GM15510 (cell line): ENCODE measurements around the gene BIRC2.

Experiments used
- POLR2A ChIP-seq: IDR thresholded peaks from 3 replicates; pipeline ENCODE4 v1.6.1; 2011; ENCODE audit warnings: borderline replicate concordance; ENCODE audit not compliant: insufficient read length; ENCODE audit errors: extremely low read depth

The BIRC2 gene

DNA sequence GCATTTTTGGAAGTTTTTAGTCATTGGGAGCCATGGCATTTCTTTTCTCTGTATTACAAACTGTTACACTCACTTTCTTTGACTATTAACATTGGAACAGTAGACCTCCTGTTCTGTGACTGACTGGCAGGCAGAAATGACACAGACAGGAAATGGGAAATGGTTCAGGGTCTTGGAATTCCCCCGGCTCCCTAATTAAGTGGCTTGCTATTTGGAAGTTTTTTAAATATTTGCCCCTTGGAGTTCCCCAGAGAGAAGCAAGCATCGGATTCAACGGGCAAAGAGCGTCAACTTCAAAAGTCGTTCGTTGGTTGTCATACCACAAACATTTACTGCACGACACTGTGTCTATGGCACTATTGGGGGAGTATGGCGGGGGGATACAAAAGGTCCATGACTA lies 1.1 kb upstream of the BIRC2 start:
- no peak for TF ChIP-seq POLR2A

DNA sequence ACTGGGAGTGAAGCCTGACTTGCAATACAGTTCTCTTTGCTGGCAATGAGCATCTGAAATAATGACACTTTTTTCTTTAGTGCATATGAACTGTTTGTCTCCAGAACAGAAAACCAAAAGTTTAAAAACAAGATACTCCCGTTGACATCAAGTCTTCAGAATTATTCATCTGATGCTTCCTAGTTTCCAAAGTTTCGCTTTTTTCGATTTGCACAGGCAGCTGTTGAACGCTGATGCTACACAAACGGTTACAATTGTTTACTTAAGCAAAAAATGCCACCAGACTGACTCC lies 612 bp upstream of the BIRC2 start:
- TF ChIP-seq POLR2A: no peak

DNA sequence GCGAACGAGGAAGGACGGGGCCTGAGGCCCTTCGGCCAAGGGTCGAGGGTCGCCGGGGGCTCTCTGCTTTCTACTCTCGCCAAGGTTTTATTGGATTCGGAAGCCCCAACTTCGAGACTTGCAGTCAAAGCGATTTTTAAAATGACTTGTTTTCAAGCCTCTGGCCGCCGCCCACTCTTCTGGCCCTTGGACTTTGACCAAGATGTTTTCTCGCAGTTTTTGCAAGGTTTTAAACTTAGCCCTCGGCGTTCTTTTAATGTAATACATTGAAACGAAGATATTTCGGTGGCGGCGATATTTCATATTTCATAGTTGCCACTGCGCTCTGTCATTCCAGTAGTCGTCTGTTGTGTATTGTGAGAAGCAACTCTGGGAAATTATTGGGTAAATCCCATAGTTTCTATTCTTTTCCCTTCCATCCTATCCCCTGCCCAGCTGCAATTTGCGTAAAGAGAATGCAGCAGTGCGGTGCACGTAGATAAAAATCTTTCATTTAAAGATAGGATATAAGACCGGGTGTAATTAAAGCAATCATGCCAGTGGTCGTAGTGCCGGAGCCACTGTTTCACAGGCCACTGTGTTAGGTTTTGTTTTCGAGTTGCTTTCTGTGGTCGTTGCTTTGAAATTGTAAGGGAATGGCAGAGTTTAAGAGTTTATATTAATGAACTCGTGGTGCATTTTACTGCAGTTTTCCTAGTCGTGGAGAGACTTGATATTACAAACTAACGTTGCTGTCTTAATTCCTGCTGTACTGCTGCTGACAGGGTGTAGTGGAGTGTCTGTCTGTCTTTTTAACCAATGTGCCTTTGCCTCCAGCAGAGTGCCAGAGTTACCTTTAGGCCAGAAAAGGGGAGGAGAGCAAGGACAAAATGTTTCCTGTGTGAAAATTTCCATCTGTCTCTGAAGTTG lies 702 bp downstream of the BIRC2 start:
- no peak for TF ChIP-seq POLR2A

DNA sequence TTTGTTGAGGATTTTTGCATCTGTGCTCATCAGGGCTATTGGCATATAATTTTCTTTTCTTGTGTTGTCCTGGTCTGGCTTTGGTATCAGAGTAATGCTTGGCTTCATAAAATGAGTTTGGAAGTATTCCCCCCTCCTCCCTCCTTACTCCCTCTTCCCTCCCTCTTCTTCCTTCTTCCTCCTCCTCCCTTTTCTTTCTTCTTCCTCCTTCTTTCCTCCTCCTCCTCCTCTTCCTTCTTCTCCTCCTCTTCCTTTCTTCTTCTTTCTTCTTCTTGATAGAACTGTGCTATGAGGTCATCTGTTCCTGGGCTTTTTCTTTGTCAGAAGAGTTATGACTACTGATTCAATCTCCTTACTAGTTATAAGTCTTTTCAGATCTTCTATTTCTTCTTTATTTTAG lies 10.1 kb downstream of the BIRC2 start:
- no peak for TF ChIP-seq POLR2A

DNA sequence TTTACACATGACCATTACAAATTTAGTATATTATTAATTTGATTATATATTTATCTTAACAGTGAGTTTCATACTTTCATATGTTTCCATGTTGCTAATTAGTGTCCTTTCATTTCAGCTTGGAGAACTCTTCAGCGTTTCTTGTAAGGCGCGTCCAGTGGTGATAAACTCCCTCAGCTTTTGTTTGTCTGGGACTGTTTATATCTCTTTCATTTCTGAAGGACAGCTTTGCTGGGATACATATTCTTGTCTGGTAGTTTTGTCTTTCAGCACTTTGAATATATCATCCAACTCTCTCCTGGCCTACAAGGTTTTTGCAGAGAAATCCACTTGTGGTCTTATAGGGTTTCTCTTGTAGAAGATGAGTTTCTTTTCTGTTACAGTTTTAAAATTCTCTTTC lies 12.4 kb downstream of the BIRC2 start:
- no peak for TF ChIP-seq POLR2A

DNA sequence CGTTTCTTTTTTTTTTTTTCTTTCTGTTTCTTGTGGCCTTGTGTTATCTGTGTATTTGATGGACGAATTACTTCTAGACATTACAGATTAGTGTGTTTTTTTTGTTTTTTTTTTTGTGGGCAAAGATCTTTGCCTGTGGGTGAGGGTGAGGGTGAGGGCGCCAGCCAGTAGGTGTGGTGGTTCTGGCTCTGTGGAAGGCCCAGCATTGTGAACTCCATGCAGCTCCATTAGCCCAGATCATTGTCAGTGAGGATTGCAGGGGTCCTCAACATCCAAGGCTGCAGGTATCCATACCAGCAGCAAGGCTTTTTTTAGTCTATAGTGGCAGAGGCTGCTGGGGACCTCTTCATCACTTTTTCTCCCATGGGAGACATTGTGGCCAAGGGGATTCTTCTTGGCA lies 13.7 kb downstream of the BIRC2 start:
- no peak for TF ChIP-seq POLR2A

DNA sequence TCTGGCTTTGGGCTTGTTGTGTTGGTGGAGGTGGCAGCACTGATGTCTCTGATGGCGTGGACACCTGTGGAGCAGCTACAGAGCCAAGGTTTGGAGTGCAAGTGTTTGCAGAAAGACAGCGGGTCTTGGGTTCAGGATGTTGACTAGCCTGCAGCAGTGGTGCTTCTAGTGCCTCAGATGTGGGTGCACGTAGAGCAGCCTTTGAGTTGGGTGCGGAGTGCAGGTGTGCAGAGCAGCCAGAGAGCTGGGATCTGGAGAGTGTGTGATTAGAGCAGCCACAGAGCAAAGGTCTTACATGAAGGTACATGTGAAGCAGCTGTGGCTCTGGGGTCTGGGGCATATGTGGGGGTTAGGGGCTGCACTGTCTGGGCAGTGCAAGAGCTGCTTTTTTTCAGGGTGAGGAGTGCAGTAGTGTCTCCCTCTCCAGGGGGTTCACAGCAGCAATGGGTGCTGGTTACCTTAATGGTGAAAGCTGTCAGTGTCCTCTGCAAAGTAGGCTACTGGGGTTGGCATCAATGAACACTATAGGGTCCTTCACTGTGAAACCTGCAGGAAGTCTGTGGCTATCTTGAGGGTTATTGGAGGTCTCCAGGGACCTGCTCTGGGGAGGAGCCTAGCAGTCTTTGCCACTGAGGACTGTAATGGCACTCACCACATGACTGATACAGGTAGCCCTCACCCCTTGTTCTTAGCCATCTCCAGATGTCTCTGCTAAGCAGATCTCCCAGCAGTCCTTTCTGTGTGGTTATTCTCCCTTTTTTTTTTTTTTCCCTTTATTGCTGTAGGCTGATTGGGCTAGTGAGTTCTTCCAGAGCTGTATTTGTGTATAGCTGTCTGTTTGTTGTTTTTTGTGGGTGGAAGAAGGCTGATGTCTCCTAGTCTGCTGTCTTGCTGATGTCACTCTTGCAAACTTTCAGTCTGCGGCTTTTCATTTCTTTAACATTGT lies 14.3 kb downstream of the BIRC2 start:
- TF ChIP-seq POLR2A: no peak

DNA sequence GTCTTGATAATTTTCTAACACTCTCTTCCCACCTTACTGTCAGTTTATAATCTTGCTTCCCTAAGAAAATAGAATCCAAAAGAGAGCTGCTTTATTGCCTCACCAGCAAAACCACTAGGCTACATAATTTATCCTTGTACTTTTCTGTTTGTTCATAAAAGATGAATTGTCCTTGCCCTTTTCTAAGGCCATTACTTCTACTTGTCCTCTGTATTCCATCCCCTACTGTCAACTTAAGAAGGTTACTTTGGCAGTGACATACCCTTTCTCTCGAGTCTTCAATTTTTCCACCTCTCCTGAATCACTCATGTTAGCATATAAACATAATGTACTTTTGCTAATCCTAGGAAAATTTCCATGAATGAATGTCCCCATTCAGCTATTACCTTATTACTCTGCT lies 18.0 kb downstream of the BIRC2 start:
- no peak for TF ChIP-seq POLR2A

DNA sequence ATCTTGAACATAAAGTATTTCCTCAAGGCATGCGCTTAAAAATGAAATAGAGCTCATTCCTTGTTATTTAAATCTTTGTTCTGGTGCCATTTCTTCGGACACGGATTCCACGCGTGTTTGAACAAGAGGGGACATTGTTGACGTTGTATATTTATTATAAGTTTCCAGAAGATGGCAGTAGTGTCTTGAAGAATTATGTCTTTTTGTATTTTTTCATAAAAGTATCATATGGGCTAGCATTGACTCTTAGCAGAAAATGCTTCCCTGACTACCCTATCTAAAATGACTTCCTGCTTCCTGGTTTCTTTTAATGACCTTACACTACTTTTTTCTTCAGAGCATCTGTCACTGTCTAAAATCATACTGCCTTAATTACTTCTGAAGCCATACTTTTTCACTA lies 20.4 kb downstream of the BIRC2 start:
- no peak for TF ChIP-seq POLR2A

DNA sequence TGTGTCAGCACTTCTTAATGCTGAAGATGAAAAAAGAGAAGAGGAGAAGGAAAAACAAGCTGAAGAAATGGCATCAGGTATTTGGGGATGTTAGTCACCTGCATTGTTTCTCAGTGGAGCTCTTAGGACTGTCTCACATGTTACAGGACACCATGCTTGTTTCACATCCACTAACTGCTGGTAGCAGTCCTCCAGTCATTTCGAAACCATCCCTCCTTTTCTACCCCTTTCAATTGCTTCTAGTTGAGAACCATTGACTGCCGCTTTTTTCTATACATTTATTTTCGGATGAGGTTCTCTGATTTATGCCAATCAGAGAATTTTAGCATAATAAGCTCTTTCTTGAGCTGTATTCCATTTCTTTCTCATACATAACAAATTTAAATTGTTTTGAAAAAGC lies 21.5 kb downstream of the BIRC2 start:
- TF ChIP-seq POLR2A: no peak

DNA sequence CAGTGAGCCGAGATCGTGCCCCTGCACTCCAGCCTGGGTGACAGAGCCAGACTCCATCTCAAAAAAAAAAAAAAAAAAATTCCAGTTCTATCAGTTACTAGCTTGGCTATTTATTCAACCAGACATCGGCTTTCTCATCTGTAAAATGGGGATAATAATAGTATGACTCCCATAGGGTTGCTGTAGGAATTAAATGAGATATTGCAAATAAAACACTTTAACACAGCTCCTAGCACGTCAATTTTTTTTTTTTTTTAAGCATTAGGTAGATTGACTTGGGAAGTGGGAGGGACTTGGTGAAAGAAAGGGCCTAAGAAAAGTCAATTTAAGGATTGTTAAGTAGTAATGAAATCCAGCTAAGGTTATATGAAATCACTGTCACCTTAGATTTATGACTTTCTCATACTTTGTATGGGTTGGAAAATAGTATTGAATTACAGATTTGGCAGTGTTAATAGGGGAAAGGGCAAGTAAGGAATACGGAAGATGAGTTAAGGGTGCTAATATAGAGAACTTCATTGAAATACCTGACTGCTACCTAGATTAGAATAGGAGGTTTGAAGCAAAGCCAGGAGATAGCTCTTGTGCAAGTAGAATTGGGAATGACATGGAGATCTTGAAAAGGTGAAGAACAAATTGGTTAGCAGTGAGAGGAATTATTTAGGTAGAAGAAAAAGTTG lies 28.8 kb downstream of the BIRC2 start:
- no peak for TF ChIP-seq POLR2A

DNA sequence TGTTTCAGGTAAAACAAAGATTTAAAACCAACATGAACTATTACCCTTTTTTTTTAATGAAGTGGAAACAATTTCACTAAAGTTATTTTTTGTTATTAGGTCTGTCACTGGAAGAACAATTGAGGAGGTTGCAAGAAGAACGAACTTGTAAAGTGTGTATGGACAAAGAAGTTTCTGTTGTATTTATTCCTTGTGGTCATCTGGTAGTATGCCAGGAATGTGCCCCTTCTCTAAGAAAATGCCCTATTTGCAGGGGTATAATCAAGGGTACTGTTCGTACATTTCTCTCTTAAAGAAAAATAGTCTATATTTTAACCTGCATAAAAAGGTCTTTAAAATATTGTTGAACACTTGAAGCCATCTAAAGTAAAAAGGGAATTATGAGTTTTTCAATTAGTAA lies 30.9 kb downstream of the BIRC2 start:
- TF ChIP-seq POLR2A: no peak

DNA sequence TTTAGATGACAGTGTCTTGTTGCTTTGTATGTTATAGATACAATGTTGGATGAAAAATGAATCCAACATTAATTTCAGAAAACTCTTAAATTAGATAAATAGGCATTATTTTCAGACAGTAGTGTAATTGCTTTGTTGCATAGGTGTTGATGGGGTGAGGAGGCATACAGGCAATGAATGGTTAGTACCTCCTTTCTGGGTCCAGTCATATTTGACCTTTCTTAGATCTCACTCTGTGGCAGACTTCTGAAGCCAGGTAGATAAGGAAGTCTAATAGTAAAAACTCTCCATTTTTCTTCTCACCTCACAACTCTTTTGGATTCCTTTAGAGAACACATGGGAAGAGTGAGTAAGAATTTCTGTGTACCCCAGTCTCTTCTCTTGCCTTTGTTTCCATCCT lies 31.8 kb downstream of the BIRC2 start:
- no peak for TF ChIP-seq POLR2A

DNA sequence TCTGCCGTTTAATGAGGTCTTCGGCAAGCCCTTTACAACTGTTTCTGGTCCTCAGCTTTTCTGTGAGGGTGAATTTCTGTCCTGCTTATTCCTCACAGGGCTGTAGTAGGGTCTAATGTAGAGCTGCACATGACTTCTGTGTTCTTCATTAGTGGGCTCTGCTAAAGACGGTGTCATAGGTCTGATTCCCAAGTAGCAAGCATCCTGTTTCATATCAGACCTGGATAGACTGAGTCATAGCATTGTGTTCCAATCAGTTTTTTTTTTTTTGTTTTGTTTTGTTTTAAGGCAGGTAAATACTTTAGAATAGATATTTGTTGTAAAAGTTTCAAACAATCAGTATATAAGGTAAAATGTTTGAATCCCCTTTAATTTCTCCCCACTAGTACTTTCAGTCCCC lies 35.4 kb downstream of the BIRC2 start:
- TF ChIP-seq POLR2A: no peak

DNA sequence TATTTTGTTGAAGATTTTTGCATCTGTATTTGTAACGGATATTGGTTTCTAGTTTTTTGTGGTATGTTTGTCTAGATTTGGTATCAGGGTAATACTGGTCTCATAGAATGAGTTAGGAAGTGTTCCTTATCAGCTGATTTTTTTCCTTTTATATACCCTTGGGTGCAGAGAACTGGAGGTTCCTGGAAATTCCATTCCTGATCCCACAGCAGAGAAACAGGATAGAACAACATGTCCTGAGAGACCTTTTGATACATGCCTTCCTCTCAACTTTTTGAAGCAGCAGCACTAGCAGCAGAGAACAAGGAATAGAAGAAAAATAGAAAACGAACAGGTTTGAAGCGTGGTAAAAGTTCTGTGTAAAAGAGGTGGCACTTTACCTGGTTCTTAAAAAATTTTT lies 36.8 kb downstream of the BIRC2 start:
- no peak for TF ChIP-seq POLR2A
